ENCODE data around the gene H1-8.

- TF ChIP-seq CTCF (conservative IDR thresholded peaks at IDR 0.05 in 1 of 2, IDR thresholded peaks at IDR 0.05 in 1 of 2; ENCODE audit: extremely low read depth in 1 of 2, insufficient read depth in 1 of 2, low read depth in 1 of 2, low read length in 2 of 2) (no peak), EZH2 (IDR thresholded peaks at IDR 0.05; ENCODE audit: borderline replicate concordance, low read length) (no peak)
Observed at GRCh38 chr3:129595544-129596193, 52.7 kb downstream of the H1-8 start.

Measured in mammary epithelial cell (primary cell).